ENCODE results near the gene LRRC72. TPM values are rescaled to one million over a fixed set of nuclear protein-coding genes. Genes with fewer than 3 reads are reported as not detected.
"Not testable (repeated sequence)": the region's sequence is repeated elsewhere in the genome, so short reads cannot be mapped to it uniquely, and the experiment has no call there.

The LRRC72 gene
- total RNA-seq, 1 donor from 2014 or later: not detected

DNA sequence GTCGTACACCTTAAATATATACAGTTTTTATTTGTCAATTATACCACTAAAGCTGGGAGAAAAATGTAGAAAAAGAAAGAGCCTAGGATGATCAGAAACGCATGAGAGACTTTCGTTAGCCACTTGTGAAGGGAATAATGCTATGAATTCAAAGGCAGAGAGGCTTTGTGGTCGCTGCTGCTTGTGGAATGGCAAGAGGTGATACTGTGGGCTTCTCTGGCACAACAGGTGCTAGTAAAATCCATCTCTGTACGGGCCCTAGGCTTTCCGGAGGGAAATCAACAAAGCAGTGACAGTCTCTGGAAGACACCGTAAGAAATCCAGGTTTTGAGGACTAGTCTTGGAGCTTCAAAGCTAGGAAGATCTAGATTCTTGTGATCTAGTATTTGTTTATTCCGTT, 52.6 kb downstream of the LRRC72 start:
- DNase-seq (ENCODE audit: low read depth): no peak

DNA sequence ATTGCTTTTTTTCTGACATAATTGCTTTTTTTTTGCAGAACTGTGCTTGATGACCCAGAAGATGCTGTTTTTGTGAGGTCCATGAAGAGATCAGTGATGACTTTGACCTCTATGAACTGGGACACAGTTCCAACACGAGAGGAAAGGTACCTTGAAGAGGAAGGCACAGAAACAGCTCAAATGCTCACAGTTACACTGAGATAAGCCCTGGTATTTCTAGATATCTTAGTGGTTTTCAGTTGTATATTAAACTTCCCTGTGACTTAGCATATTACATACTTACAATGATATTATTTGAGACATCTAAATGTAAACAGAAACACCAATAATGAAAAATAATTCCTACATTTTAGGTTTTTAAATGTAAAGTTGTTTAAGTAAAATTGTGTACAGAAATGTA, 54.7 kb downstream of the LRRC72 start:
- no peak for DNase-seq (ENCODE audit: low read depth)

DNA sequence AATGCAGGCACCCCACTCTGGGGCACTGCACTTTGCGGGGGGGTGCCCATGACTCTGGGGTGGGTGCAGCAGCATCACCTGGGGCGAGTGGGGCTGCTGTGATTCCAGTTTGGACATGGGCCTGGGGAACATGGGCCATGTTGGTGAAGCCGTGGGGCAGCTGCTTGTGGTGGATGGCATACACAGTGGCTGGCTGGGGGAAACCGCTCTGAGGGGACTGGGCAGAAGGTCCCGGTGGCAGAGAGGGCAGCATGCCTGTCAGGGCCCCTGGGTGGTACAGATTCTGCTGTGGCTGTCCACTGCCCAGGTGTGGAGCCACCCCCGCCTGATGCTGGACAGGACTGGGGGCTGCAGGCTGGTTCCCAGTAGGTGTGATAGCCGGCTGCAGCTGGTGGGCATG, 57.2 kb downstream of the LRRC72 start:
- no peak for DNase-seq (ENCODE audit: low read depth)

DNA sequence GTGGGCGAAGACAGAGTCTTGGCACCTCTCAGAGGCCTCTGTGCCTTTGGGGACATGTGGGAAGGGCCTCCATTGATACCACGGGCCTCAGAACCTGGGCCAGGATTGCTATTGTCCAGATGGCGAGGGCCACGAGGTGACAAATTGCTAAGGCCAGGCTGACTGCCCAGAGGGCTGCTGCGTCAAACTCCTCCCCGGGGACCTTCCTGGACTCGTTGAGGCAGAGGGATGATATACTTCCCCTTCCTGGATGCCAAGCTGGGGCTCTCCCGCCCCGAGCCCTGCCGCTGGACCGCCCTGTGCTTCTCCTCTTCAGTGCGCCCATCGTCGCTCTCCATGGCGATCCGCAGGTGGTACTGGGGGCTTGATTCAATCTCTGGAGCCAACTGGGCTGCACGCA, 58.9 kb downstream of the LRRC72 start:
- DNase-seq (ENCODE audit: low read depth): no peak

DNA sequence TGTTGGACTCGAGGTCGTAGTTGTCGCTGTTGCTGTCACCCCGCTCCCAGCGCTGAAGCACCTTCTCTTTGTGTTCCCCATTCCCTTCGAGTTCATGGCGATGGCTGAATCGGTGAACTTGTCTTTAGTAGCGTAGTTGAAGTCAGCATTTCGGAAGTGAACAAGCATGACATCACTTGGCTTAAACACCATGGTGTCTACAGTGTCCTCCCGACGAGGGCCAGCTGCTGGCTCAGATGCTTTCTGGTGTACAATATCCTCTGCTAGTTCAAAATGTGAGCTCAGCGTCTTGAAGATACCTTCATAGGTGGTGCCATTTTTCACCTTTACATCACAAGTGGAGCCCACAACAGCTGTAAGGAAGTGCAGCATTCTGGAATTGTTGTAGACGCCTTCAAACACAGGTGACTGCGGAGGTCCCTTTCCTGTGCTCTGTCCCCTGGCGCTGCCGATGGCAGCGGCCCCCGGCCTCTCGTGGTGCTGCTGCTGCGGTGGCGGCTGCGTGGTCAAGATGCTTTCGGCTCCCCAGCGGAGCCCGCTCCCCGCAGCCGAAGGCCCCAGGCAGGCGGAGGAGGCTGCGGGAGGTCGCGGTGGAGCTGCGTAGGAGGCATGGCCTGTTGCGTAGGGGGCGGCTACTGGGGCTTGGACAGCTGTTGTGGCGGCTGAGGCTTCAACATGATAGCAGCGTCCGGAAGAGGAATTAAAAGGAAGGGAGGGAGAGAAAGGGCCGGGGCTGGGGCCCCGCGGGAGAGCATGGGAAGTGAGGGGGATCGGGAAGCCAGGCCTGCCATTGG, 59.7 kb downstream of the LRRC72 start:
- DNase-seq (ENCODE audit: low read depth): no peak

DNA sequence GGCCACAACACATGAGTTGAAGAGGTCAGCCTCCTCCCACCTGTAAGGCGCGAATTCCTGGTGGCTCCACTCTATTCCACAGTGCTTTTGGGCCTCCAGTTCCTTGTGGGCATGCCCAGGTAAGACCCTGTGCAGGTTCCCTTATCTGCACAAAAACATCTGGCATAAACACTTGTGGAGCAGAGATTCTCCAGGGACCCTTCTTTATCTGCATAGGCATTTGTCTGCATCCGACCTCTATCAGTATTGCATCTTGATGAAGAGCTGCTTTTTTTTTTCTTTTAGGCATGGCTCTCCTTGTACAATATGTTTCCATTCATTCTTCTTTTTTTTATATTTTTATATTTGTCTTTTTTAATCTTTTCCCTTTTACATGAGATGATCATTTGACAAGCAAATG, 60.5 kb downstream of the LRRC72 start:
- no peak for DNase-seq (ENCODE audit: low read depth)

DNA sequence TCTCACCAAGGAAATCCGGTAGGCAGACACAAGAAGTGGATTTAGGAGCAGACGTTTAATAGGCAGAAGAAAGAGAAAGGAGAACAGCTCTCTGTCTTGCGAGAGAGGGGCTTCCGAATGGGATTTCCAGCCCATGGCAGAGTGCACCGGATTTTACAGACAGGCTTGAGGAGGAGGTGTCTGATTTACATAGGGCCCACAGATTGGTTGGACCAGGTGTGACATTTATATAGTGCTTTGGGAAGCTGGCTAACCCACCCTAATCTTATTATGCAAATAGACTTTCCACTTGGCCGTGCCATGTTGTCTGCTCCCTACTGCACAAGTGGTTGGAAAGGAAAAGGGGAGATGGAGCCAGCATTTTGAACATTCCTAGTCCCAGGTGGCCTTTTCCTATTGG, 61.2 kb downstream of the LRRC72 start:
- DNase-seq (ENCODE audit: low read depth): no peak

DNA sequence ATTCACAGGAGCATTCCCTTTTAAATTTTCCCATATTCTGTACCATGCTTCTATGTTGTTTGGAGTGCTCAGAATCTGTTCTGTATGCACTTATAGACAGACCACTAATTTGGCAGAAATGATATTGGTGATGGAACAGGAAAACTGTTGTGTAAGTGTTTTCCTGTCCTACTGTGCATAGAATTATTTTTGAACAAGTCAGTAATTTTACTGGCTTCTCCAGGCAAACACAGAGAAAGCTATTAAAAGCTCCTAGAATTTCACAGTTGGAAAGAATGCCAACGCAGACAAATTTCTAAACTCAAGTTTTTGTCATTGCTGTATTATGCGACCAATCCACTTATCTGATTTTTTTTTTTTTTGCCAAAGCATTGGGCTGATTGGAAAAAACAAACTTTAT, 63.3 kb downstream of the LRRC72 start:
- DNase-seq (ENCODE audit: low read depth): no peak

DNA sequence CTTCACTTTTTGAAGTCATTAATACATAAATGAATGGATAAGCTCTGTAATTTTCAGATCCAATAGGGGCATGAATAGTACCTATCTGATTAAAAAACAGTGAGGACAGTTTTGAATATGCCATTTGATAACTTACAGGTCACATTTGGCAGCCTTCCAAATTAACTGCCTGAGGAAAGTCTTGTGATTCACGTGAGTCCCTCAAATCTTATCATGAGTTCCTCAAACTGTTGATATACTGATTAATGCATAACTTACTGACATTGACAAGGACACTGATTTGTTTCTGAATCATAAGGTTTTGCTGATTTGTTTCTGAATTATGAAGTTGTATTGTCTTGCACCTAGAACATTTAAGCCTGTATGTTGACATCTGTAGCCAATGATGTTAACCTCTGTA, 63.8 kb downstream of the LRRC72 start:
- DNase-seq (ENCODE audit: low read depth): peak; percentile 18

DNA sequence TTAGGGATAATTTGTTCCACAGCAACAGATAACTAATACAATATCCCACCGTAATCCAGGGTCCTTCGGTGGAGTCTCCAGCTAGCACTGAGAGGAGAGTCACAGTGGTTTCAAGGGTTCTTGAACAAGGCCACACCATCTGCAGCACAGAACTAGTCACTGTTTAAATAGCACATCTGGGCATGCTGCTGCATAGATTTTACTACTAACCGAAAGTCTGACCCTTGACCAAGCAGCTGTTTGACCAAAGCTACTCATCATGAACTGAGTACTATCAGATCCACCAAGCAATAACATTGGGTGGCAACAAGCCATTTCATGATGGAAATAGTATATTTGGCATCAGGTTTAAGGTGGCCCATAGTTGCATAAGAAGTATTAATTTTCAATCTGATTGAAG, 65.8 kb downstream of the LRRC72 start:
- DNase-seq (ENCODE audit: low read depth): no peak

DNA sequence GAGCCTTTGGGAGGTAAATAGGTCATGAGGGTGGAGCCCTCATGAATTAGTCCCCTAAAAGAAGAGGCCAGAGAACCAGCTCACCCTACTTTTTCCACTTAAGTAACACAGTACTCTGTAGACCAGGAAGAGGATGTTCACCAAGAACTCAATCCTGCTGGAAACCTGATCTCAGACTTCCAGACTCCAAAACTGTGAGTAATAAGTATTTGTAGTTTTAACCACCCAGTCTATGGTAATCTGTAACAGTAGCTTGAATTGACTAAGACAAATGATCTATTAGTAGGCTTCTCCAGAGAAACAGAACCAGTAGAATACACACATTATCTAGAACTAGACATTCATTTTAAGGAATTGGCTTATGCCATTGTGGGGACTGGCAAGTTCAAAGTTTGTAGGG, 67.4 kb downstream of the LRRC72 start:
- DNase-seq (ENCODE audit: low read depth): peak; percentile 48

DNA sequence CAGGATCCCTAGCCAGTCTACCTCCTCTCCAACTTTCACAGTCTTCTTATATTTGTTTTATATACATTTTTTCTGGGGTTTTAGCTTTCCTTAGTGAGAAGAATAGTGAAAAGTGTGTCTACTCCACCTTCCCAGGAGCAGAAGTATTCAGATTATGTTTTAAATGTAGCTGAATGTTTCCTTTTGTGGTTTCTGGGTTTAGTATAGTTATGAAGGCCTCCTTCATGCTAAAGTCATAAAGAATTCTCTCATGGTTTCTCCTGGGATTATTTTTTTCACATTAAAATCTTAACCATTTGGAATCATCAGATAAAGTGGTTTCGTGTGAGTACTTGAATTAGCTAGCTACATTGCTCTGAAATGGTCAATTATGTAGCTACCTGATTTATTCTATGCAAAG, 68.1 kb downstream of the LRRC72 start:
- DNase-seq (ENCODE audit: low read depth): no peak

DNA sequence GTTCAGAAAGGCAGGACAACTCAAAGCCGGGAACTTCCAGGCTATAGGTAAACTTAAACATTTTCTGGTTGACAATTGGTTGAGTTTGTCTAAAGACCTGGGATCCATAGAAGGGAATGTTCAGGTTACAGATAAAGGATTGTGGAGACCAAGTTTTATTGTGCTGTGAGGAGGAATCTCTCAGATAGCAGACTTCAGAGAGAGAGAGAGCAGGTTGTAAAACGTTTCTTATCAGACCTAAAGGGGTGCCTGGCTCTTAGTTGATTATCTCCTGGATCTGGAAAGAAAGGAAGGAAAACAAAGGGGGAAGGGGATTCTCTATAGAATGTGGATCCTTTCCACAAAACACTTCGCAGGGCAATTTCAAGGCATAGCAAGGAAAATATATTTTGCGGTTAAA, 69.0 kb downstream of the LRRC72 start:
- not testable (repeated sequence) for DNase-seq (ENCODE audit: low read depth)

DNA sequence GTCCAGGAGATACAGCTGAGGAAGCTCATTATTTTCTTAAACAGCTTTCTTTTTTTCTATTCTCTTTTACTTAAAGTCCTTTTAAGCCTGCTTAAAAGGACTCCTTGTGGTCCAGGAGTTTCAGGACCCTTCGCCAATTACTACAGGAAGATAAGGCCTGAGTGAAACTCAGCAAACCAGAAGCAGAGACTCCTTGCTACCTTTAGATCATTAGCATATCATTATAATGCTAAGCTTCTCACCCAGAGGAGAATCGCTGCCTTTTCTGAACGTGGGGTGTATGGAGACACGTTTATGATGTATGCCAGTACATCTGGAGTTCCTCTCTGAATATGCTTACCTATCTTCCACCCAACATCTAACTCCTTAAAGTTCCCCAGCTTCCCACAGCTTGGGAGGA, 71.4 kb downstream of the LRRC72 start:
- no peak for DNase-seq (ENCODE audit: low read depth)

DNA sequence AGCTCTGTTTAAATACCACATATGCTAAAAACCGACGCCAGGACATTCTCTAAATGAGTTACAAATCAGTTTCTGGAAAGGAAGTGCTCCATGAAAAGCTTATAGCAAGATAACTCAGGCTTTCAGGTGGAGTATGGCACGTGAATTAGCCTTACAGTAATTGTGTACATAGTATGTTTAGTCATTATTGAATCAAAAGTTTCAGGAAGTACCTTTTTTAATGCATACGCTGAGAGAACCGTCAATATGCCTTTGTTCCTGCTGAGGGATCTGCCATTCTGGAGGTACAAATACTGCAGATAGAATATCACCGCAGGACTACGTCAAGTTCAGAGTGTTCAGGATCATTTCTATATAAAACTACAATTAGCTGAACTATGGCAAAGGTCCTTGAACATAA, 73.2 kb downstream of the LRRC72 start:
- no peak for DNase-seq (ENCODE audit: low read depth)

DNA sequence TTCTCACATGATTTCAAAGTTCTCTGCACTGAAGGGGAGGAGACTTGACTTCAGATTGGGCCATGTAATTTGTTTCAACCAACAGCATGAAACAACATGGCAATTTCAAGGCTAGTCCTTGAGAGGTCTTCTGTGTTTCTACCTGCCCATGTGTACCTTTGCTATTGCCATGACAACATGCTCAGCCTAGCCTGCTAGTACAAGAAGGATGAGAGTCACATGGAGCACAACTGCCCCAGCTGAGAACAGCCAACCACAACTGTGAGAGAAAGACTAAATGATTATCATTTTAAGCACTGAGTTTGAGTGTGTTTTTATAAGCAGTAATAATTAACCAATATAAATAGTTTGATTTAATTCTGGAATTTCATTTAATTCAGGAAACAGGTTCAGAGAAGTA, 77.0 kb downstream of the LRRC72 start:
- peak; percentile 85 for DNase-seq (ENCODE audit: low read depth)

DNA sequence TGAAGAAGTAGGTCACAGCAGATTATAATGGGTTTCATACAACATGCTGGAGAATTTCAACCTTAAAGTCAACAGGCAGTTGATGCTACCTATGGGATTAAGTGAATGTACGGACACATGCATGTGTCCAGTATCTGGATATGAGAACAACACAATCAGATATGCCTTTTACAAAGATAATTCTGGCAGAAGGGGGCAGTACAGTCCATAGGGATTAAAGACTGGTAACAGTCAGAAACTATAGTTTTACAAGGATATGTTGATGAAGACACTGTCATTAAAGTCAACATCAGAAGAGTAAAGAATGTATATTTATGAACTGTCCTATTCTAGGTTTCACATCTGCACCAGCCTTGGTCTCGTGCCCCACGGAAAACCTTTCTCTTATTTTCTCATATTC, 77.4 kb downstream of the LRRC72 start:
- no peak for DNase-seq (ENCODE audit: low read depth)

DNA sequence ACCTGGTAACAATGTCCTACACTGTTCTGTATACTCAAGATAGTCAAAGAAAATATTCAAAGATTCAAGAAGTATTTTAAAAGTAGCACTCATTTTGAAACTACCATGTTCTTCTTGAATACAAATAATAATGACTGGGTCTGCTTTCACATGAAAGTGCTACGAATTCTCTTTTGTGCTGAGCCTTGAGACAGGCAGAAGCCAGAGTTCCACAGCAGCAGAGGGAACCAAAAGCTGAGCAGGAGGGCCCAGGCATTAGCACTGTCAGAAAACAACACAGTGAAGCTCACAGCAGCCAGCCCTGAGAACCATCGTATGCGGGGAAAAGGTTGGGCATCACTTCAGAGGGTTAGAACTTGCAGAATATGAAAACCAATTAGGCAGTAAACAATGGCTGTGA, 80.1 kb downstream of the LRRC72 start:
- no peak for DNase-seq (ENCODE audit: low read depth)

DNA sequence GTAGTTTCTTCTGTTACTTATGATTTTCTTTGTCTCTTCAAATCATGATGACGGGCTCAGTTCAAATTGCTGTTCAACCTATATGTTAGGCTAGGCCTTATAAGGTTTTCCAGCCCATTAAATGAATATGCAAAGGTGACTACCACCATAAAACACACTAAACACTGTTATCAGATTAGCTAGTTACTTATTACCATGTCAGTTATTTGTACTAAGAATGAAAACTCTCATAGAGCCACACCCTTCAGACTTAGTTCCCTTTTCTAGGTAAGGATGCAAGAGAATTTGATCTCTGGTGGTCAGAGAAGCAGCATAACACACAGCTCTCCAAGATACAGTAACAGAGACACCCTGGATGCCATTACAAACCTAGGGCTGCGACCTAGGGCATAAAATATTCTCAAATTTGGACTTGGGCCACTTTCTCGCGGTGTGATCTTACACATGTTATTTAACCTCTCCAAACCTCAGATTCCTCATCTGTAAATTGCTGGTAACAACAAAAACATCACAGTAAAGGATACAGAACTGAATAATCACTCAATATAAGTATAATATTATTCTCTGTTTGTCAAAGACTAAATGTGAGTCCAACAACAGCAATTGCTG, 83.3 kb downstream of the LRRC72 start:
- DNase-seq (ENCODE audit: low read depth): peak; percentile 72

DNA sequence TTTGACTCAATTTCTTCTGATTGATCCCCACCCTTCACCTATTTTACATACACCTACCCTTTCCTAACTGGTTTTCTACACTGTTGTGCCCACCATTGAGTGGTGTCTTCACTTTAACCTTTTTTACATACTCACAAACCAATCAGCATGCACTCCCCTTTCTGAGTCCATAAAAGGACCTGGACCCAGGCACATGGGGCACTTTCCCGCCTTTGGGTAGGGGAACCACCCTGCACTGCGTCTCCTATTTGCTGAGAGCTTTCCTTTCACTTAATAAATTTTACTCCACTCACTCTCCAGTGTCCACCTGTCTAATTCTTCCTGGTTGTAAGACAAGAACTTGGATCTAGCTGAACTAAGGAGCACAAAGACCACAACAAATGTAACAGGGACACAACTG, 85.1 kb downstream of the LRRC72 start:
- DNase-seq (ENCODE audit: low read depth): no peak

DNA sequence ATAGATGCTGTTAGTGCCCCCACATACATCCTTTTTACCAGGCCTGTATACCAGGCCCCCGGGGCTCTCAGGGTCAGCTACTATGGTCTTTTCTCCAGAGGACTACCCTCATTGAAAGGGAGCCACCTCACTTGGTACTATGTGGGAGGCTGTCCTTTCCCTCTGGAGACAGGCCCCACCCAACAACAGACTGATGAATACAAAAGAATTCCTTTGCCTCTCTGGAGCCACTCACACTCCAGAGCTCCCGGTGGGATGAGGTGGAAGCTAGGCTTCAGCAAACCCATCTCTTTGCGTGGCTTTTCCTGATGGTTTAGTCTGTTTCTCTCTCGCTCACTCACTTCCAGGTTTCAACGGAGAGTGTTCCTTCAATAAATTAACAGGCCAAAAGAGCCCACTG, 88.6 kb downstream of the LRRC72 start:
- no peak for DNase-seq (ENCODE audit: low read depth)

DNA sequence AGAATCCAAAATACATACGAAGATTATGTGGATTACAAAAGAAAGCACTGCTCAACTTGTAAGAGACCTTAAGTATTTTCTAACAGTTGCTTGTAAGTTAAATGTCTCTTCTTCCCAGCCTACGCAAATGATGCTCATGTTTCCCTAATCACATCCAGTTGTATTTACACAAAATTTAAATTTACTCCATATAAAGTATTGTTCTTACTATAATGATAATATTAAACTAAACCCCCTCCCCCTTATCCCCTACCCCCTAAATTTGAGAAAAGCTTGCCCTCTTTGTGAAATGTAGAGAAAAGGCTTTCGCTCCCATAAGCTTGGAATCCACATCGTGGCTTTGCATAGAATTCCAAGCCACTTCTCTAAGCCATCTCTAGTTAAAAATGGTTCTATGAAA, 89.5 kb downstream of the LRRC72 start:
- DNase-seq (ENCODE audit: low read depth): no peak

DNA sequence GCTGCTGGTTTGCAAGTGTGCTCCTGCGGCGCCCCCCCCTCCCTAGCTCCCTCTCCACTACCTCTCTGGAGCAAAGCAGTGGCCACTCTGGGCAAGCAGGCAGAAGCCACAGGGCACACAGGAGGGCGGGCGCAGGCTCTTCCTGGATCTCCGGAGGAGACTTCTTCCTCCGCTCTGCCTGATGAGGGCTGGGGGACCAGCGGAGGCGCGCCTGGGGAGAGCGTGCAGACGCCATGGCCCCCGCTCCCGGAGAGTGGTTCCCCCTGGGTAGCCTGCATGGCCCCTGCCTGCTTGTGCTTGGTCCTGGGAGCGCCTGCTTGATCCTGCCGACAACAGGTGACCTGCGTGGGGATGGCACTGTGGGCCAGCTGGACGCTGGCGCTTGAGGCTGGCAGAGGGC, 89.9 kb downstream of the LRRC72 start:
- no peak for DNase-seq (ENCODE audit: low read depth)

DNA sequence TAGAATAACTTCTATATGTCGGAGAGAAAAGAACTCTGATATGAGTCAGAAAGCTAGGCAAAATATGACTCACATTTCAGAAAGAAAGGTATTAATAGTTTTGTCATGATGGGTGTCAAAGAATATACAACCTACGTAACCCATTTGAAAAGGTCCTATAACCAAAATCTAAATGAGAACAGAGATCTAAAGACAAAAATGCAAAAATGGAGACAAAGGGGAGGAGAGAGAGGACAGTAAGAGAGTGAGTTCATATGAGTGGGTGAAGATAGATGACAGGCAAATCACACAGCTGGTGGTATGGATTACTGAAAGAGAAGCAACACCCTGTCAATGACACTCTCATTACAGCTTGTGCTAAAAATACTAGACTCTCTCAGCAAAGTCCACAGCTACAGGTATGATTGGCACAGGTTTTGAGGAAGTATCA, 93.4 kb downstream of the LRRC72 start:
- no peak for DNase-seq (ENCODE audit: low read depth)

Data from renal cortical epithelial cell (primary cell).